SU-DHL-6 (cell line): Measurements from ENCODE around the gene CMPK1.

Experiments
- CTCF ChIP-seq: fragments of 200-600 bp; sonication (generic); IDR thresholded peaks from one replicate; pipeline ENCODE4 v1.5.1; 2017; ENCODE audit warnings: antibody characterized with exemption, mild to moderate bottlenecking, low read length, moderate library complexity; ENCODE audit not compliant: insufficient read depth, poor library complexity, severe bottlenecking
- EZH2phosphoT487 ChIP-seq: fragments of 200-600 bp; sonication (generic), shearing (Covaris generic); conservative IDR thresholded peaks from 2 replicates; pipeline ENCODE4 v1.6.1; 2018; ENCODE audit warnings: mild to moderate bottlenecking, antibody characterized with exemption, low read length, moderate library complexity, mixed read lengths

GRCh38 chr1:47416319-47417169, 83.0 kb downstream of the CMPK1 start:
- TF ChIP-seq CTCF (no peak), EZH2phosphoT487 (no peak)
